GM21423 (cell line): ENCODE results near the gene IGFBP1.
"Not testable (repeated sequence)": the region's sequence is repeated elsewhere in the genome, so short reads cannot be mapped to it uniquely, and the experiment has no call there.

Experiments
- ATAC-seq: cut with Tn5 transposase; IDR thresholded peaks from one replicate; pipeline ENCODE4 v1.9.1; 2021; ENCODE audit warnings: mild to moderate bottlenecking, moderate library complexity; ENCODE audit not compliant: unreplicated experiment

IGFBP1 gene

GRCh38 chr7:45888185-45888992 is at the start of gene IGFBP1:
Gene IGFBP1, plus strand, starts transcription at chr7:45888488. Its CDS starts 165 bp downstream, at chr7:45888653.
- no peak for ATAC-seq

DNA sequence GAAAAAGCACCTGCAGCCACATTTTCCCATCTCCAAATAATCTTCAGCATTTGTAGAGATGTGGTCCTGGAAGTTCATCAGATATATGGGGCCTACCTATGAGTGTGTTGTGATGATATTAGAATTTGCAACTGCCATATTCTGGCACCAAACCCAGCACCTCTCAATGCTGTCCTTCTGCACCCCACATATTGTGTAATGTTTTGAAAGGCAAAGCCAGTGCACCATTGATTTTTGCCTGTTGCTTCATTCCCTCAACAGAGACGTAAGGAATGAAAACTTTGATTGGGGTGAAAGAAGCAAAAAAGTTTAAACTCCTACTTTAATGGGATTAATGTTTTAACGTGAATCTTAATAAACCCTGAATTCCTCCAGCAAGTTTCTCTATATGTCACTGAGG is 49.4 kb upstream of the IGFBP1 start:
- not testable (repeated sequence) for ATAC-seq

- not testable (repeated sequence) for ATAC-seq
These were observed 46.2 kb upstream of the IGFBP1 start for GRCh38 chr7:45841926-45842717.

DNA sequence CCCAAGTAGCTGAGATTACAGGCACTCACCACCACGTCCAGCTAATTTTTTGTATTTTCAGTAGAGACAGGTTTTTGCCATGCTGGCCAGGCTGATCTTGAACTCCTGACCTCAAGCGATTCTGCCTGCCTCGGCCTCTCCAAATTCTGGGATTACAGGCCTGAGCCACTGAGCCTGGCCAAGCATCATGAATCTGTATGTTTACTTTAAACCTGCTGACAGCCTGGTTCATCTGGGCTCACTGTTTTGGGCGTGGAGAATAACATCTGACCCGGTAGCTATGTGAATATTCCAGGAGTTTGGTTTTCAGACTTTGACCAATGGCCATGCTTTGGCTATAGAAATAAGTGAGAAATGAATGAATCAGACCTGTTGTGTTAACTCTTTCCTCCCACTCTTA is 41.8 kb upstream of the IGFBP1 start:
- not testable (repeated sequence) for ATAC-seq

DNA sequence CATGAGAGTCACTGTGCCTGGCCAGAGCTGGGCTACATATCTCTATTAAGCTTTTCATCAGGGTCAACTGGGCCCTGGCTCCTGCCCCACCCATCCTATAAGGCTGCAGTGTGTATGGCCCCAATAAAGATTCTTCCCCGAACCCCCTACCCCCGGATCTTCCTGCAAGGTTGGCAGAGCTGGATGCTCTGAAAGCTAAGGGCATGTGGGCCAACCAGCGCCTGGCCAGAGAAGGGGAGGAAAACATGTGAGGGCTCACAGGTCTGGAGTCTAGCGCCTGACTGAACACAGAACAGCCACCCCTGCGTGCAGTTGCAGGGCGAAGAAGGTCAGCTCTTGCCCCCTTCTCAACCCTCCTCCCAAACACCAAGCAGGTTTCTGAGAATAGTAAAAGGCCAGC is 39.6 kb upstream of the IGFBP1 start:
- not testable (repeated sequence) for ATAC-seq

DNA sequence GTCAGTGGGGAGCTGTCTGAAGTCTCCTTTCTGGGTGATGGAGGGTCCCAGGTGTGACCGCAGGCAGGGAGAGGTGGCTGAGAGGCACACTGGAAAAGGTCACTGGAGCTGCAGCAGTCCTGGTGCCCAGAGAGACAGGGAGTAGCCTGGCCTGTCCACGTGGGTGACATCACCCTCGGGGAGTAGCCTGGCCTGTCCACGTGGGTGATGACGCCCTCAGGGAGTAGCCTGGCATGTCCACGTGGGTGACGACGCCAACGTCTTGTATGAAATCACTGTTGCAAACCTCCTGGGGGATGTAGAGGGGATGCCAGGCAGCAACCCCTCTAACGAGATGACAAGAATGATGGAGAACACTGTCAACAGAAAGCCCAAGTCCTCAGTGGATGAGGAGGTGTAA is 35.3 kb upstream of the IGFBP1 start:
- not testable (repeated sequence) for ATAC-seq

DNA sequence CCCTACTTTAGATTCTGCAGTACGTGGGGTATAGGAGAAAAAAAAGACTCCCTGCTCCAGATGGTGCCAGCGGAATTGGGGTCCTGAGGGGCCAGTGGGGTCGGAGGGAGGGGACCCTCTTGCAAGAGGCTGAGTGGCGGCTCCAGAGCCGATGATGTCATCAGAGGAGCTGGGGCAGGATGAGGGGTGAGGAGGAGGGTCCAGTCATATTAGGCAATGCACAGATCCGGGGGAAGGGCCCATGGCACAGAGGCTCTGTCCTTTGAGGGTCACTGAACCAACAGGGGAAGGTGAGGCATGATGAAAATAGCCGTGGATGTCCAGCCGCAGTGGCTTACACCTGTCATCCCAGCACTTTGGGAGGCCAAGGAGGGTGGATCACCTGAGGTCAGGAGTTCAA is 34.8 kb upstream of the IGFBP1 start:
- not testable (repeated sequence) for ATAC-seq

- ATAC-seq, result not testable (repeated sequence)
These were observed 32.6 kb upstream of the IGFBP1 start for GRCh38 chr7:45855680-45856079.

DNA sequence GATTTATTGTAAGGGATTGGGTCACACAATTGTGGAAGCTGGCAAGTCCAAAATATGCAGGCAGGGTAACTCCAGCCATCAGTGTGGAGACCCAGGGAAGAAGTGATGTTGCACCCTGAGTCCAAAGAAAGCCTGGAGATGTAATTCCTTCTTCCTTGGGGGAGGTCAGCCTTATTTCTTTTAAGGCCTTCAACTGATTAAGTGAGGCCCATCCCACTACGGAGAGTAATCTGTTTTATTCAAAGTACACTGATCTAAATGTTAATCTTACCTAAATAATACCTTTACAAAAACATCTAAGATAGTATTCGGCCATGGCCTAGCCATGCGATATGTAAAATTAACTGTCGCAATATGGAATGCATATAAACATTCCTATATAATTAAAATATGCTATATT is 31.4 kb upstream of the IGFBP1 start:
- not testable (repeated sequence) for ATAC-seq

DNA sequence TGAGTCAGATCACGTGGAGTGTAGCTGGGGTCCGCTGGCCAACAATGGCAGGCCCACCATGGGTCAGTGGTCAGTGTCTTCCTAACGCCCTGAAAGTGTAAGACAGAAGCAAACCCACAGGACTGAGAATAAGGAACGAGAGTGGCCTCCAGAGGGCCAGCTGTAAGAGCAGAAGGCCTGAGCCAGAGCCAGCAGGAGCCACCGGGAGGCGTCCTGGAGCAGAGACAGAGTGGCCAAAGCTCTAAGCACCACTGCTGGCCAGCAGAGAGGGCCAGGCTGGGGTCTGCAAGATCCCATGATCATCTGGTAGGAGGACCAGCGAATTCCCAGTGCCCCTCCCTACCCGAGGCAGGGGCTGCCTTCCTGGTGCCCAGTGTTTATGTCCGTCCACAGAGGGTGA is 24.6 kb upstream of the IGFBP1 start:
- ATAC-seq, result no peak

DNA sequence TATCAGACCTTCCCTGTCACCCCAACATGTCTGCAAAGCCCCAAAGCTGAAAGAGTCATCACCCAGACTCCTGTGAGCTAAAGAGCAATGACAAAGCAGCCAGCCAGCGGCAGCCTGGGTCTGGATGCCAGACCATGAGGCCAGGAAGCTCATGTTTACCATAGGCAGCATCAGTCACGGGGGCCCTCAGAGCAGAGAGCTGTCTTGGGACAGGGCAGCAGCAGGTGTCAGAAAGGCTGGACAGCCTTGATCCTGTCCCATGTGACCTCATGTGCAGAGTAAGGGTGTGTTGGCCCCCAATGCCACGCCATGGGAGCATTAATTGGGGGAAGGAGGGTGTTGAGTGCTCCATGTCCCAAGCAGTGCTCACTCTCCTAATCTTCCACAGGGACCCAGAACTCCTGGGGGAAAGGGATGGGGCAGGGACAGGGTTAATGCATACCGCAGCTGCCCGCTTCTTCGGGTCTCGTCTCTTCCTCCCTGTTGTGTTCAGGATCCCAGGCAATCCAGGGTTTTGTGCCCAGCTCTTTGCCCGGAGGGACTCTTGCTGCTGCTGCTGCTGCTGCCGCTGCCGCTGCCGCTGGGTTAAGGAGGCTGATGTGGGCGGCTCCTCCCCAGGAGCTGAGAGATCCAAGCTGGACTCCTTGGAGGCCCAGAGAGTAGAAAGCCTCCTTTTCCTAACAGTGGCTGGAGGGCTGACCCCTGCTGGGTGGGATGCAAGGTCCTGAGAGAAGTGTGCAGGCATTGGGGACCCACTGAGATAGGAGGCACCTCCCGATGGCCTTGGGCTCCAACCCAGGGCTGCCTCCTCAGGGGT is 22.5 kb upstream of the IGFBP1 start:
- no peak for ATAC-seq

- no peak for ATAC-seq
These were observed 20.8 kb upstream of the IGFBP1 start for GRCh38 chr7:45867471-45867870.

- no peak for ATAC-seq
These were observed 18.9 kb upstream of the IGFBP1 start for GRCh38 chr7:45869426-45869825.

DNA sequence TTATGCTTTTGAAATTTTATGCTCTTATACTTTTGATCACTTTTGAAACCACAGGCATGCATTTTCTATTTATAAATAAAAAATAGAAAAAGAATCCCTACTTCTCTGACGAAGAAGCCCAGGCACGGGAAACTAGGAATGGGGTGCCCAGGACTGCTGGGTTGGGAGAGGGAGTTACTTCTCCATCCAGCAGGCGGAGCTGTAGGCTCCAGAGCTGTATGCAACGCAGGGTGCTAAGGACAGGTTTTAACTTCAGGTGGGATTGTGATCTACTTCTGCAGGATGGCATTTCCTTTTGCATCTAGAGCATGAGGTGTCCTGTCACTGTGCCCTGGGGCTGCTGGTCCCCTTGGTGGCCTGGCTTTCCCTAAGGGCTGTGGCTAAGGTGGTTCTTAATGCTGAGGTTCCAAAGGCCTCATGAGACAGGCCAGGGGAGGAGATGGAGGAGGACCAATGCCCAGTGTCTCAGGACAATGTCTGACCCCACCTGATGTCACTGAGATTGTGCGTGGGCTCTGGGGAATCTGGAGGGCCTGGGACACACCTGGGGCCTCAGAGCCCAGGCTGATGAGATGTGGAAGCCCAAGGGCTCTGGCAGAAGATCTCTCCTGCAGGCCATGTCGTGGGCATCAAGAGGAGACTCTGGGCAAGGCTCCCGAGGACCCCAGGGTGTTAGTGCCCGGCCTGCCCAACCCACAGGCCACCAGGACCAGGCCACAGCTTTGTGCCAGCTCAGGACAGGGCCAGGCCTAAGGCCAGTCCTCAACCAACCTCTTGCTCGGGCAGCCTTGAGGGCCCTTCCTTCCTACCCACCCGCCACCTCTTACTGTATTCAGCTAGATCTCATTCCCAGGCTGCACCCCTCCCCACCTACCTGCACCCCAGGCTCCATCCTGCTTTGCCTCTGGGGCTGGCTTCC is 15.9 kb upstream of the IGFBP1 start:
- ATAC-seq, result no peak

DNA sequence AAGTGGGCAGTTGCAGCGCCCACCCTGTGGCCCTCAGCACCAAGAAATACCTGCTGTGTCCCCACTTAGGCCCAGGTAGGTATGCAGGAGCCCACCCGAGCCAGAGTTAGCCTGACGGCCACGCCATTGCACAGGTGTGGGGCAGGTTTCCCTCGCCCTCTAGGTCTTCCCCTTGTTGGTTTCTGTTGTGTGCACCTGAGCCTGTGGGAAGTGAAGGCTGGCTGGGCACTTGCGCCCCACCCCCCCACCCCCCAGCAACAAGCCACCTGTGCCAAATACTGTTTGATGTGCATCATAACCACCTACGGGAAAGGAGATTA is 15.3 kb upstream of the IGFBP1 start, which contains the start of gene CCDC201:
Gene CCDC201 (minus strand): TSS at position 48 of the 320 bp plus-strand sequence. CDS start 75 bp downstream, outside the sequence.
- ATAC-seq, result no peak

DNA sequence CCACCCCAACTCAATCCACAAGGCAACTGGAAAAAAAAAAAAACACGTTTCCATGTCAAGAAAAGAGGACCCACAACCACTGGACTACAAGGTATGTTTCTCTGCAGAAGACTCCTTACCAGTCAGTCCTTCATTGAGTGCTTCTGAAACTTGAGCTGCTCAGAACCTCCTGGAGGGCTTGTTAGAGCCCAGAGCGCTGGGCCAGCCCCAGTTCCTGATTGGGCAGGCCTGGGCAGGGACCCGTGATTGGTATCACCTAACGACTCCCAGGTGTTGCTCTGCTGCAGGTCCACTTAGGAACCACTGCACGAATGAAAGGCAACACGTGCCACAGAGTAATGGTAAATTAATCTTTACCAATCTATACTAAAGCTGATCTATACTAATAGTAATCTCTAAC is 14.9 kb upstream of the IGFBP1 start:
- no peak for ATAC-seq

DNA sequence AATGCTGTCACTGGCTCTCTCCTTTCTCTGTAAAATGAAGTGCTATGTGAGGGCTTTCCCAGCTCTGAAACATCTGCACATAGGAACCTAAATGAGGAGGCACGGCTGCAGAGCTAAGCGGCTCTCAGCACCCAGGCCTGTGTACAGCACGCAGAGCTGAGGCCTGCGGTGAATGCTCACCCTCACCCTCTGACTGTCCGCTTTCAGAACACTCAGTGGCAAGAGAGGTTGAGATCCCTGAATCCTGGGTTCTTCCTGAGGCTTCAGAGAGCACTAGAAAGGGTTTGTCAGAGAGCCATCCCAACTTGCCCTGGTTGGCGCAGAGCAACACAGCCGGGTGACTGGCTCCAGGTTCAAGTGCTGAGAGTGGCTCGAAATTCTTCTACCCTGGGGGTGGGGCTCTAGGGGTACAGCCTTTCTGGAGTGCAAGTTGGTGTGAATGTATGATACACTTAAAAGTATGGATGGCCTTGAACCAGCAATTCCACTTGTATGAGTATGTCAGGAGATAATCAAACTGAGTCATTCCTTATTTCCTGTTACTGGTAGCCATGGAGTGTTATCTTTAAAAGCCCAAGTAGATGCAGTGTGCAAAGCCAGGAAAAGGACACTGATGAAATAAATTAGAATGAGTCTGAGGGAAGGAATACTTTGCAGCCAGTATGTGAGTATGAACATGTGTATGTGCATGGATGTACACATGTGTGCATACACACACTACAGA is 13.7 kb upstream of the IGFBP1 start:
- no peak for ATAC-seq

DNA sequence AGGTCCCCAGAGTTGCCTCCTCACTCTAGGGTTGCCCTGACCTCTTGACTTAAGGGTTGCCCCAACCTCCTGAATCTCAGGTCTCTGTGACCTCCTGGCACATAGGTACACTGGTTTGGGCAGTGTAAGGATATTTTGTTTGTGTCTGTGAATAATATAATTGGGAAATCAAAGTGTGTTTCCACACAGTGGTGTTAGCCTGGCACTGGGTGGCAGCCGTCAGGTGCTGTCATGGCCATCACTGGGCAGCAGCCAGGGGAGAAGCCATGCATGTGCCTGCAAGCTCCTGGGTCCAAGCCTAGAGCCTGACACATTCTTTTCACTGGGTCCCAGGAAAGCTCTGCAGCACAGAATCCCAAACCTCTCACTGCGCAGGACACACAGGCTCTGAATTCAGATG is 11.8 kb upstream of the IGFBP1 start:
- ATAC-seq, result no peak

DNA sequence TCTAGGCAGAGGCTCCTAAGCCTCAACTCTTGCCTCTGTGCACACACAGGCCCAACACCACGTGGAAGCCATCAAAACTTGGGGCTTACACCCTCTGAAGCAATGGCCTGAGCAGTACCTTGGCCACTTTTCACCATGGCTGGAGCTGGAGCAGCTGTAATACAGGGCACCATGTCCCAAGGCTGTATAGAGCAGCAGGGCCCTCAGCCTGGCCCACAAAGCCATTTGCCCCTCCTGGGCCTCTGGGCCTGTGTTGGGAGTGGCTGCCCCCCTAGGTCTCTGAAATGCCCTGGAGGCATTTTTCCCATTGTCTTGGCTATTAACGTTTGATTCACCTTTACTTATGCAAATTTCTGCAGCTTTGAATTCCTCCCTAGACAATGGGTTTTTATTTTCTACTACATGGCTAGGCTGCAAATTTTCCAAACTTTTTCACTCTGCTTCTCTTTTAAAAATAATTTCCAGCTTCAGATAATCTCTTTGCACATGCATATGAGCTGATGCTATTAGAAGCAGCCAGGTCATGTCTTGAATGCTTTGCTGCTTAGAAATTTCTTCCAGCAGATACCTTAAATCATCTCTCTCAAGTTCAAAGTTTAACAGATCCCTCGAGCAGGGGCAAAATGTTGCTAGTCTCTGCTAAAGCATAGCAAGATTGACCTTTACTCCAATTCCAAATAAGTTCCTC is 9.7 kb upstream of the IGFBP1 start:
- ATAC-seq, result no peak
